Mammary epithelial cell (primary cell): ENCODE results near the gene LACTB.

Experiments
- CTCF ChIP-seq, 2 donors: IDR thresholded peaks in 1 of 2; conservative IDR thresholded peaks in 1 of 2; 2 replicates each; pipeline ENCODE4 v1.5.1; 2011 to 2012; ENCODE audit warnings: inconsistent platforms in 2 of 2, low read length in 2 of 2, mild to moderate bottlenecking in 2 of 2, control low read depth in 1 of 2, low read depth in 1 of 2; ENCODE audit not compliant: insufficient read depth in 1 of 2; ENCODE audit errors: extremely low read depth in 1 of 2
- EZH2 ChIP-seq: IDR thresholded peaks from 2 replicates; pipeline ENCODE4 v1.6.1; 2012; ENCODE audit warnings: low read length, inconsistent platforms, borderline replicate concordance

GRCh38 chr15:63185206-63185605 is 63.5 kb downstream of the LACTB start:
- TF ChIP-seq EZH2 (no peak), CTCF (conservative IDR thresholded peaks at IDR 0.05 in 1 of 2, IDR thresholded peaks at IDR 0.05 in 1 of 2; ENCODE audit: extremely low read depth in 1 of 2, insufficient read depth in 1 of 2, low read depth in 1 of 2, low read length in 2 of 2) (no peak)
